HK-2 (cell line): ENCODE data around the gene IGFBP2.
A peak's percentile ranks its signal among the peaks of the same experiment; 100 is the strongest.

Experiments
- DNase-seq: peaks from one replicate; pipeline ENCODE4 v3.0.0-alpha.2; 2018; ENCODE audit not compliant: unreplicated experiment

IGFBP2 gene

GRCh38 chr2:216701544-216701943, 68.3 kb downstream of the IGFBP2 start:
- DNase-seq: no peak

- no peak for DNase-seq
Measured at GRCh38 chr2:216702756-216703155, 69.5 kb downstream of the IGFBP2 start.

- DNase-seq: no peak
Measured at GRCh38 chr2:216710551-216711301, 77.5 kb downstream of the IGFBP2 start.

GRCh38 chr2:216711348-216711747, 78.1 kb downstream of the IGFBP2 start:
- DNase-seq: no peak

- DNase-seq: peak; percentile 35
Measured at GRCh38 chr2:216713691-216714336, 80.6 kb downstream of the IGFBP2 start.
